ENCODE results near the gene TGFBR3L.
"Not testable (repeated sequence)": the region's sequence is repeated elsewhere in the genome, so short reads cannot be mapped to it uniquely, and the experiment has no call there.

The TGFBR3L gene

GRCh38 chr19:7879836-7880235 is 34.8 kb upstream of the TGFBR3L start:
- DNase-seq = peak in 1 of 3 experiments; percentile 17

GRCh38 chr19:7881910-7882309 is 32.7 kb upstream of the TGFBR3L start:
- DNase-seq = no peak

GRCh38 chr19:7883105-7883504 is 31.5 kb upstream of the TGFBR3L start:
- DNase-seq = peak in 1 of 3 experiments; percentile 21

- DNase-seq = no peak
These were observed 30.6 kb upstream of the TGFBR3L start for GRCh38 chr19:7883796-7884570.

GRCh38 chr19:7885818-7886217 is 28.8 kb upstream of the TGFBR3L start:
- DNase-seq = no peak

- DNase-seq = no peak
These were observed 27.1 kb upstream of the TGFBR3L start for GRCh38 chr19:7887408-7888144.

GRCh38 chr19:7888145-7888825 is 26.3 kb upstream of the TGFBR3L start, which contains the start of gene LRRC8E:
TSS of gene LRRC8E (plus strand) at chr19:7888510. CDS start at chr19:7895604, 7,094 bp downstream.
- no peak for DNase-seq

GRCh38 chr19:7888826-7889217 is 25.8 kb upstream of the TGFBR3L start:
- DNase-seq = no peak

- not testable (repeated sequence) for DNase-seq
These were observed 21.1 kb upstream of the TGFBR3L start for GRCh38 chr19:7893362-7894101.

- peak in 1 of 3 experiments; percentile 7 for DNase-seq
These were observed 19.9 kb upstream of the TGFBR3L start for GRCh38 chr19:7894612-7895309.

- no peak for DNase-seq
These were observed 19.1 kb upstream of the TGFBR3L start for GRCh38 chr19:7895565-7895964.

GRCh38 chr19:7897292-7897691 is 17.3 kb upstream of the TGFBR3L start:
- DNase-seq = no peak

- DNase-seq = no peak
These were observed 15.7 kb upstream of the TGFBR3L start for GRCh38 chr19:7898967-7899366.

GRCh38 chr19:7899751-7900378 is 14.8 kb upstream of the TGFBR3L start:
- no peak for DNase-seq

- DNase-seq = no peak
These were observed 14.2 kb upstream of the TGFBR3L start for GRCh38 chr19:7900401-7900870.

- no peak for DNase-seq
These were observed 13.7 kb upstream of the TGFBR3L start for GRCh38 chr19:7900931-7901330.

- DNase-seq = no peak
These were observed 13.3 kb upstream of the TGFBR3L start for GRCh38 chr19:7901337-7901736.

- peak in 1 of 3 experiments; percentile 63 for DNase-seq
These were observed 11.8 kb upstream of the TGFBR3L start for GRCh38 chr19:7902796-7903243.

- DNase-seq = peak; percentile 98 to 100 (median 100)
These were observed 11.2 kb upstream of the TGFBR3L start, which contains the start of gene MAP2K7 for GRCh38 chr19:7903244-7904073. TSS of gene MAP2K7 (plus strand) at chr19:7903877. CDS start at chr19:7903945, 68 bp downstream.
